Measurements from ENCODE around the gene SEZ6L2.

Gene SEZ6L2

GRCh38 chr16:29881050-29881449 lies 18.3 kb downstream of the SEZ6L2 start:
- Histone ChIP-seq H3K4me2 (ENCODE audit: low read depth, low read length) (no peak overlapping the region), H3K27ac (ENCODE audit: low read length) (no peak overlapping the region), H3K9me3 (replicated peaks; ENCODE audit: insufficient read depth, low read length) (no peaks in the 10 kb centered on the region), H3K36me3 (replicated peaks; ENCODE audit: insufficient read depth, low read length) (no peaks in the 10 kb centered on the region), H3K79me2 (ENCODE audit: low read length) (no peaks in the 10 kb centered on the region), H3K27me3 (replicated peaks; ENCODE audit: insufficient read depth, low read length) (peaks cover 43% of the 10 kb centered on the region), H3K4me3 (ENCODE audit: low read length) (no peak overlapping the region), H3K4me1 (ENCODE audit: low read length) (no peaks in the 10 kb centered on the region), H3F3A (ENCODE audit: insufficient read depth, low read length) (peaks cover 3% of the 10 kb centered on the region; the same call in 1 of the 2 replicates), H2AFZ (ENCODE audit: low read length) (no peak overlapping the region), H3K9ac (ENCODE audit: low read length) (no peak overlapping the region), H3K9me2 (replicated peaks; ENCODE audit: insufficient read depth, low read length) (no peaks in the 10 kb centered on the region), H4K20me1 (ENCODE audit: insufficient read depth, low read length) (no peaks in the 10 kb centered on the region)
- no peak for TF ChIP-seq CTCF (IDR thresholded peaks at IDR 0.05; ENCODE audit: low read length)
- no peak for TF ChIP-seq EZH2 (optimal IDR thresholded peaks at IDR 0.05; ENCODE audit: low read depth, low read length)
- TF ChIP-seq EZH2phosphoT487 (IDR thresholded peaks at IDR 0.05; ENCODE audit: low read length): no peak
- DNase-seq: no peak

- Histone ChIP-seq H3K9ac (ENCODE audit: low read length) (no peak overlapping the region), H3K36me3 (replicated peaks; ENCODE audit: insufficient read depth, low read length) (no peaks in the 10 kb centered on the region), H3K4me3 (ENCODE audit: low read length) (no peak overlapping the region), H4K20me1 (ENCODE audit: insufficient read depth, low read length) (no peaks in the 10 kb centered on the region), H3K79me2 (ENCODE audit: low read length) (no peaks in the 10 kb centered on the region), H3K9me3 (replicated peaks; ENCODE audit: insufficient read depth, low read length) (no peaks in the 10 kb centered on the region), H3K4me2 (ENCODE audit: low read depth, low read length) (no peak overlapping the region), H3K4me1 (ENCODE audit: low read length) (no peaks in the 10 kb centered on the region), H2AFZ (ENCODE audit: low read length) (no peak overlapping the region), H3K27ac (ENCODE audit: low read length) (no peak overlapping the region), H3K9me2 (replicated peaks; ENCODE audit: insufficient read depth, low read length) (no peaks in the 10 kb centered on the region), H3F3A (ENCODE audit: insufficient read depth, low read length) (peaks cover 3% of the 10 kb centered on the region; the same call in 1 of the 2 replicates), H3K27me3 (replicated peaks; ENCODE audit: insufficient read depth, low read length) (peaks cover 46% of the 10 kb centered on the region)
- no peak for TF ChIP-seq EZH2 (optimal IDR thresholded peaks at IDR 0.05; ENCODE audit: low read depth, low read length)
- TF ChIP-seq EZH2phosphoT487 (IDR thresholded peaks at IDR 0.05; ENCODE audit: low read length): no peak
- TF ChIP-seq CTCF (IDR thresholded peaks at IDR 0.05; ENCODE audit: low read length): no peak
- DNase-seq: no peak
Measured at GRCh38 chr16:29878172-29878571, 21.2 kb downstream of the SEZ6L2 start.

GRCh38 chr16:29877266-29877961 lies 21.9 kb downstream of the SEZ6L2 start:
- Histone ChIP-seq H4K20me1 (ENCODE audit: insufficient read depth, low read length) (no peaks in the 10 kb centered on the region), H2AFZ (ENCODE audit: low read length) (no peak overlapping the region), H3K79me2 (ENCODE audit: low read length) (no peaks in the 10 kb centered on the region), H3K4me1 (ENCODE audit: low read length) (no peaks in the 10 kb centered on the region), H3K9ac (ENCODE audit: low read length) (no peak overlapping the region), H3K27me3 (replicated peaks; ENCODE audit: insufficient read depth, low read length) (peaks cover 40% of the 10 kb centered on the region), H3K27ac (ENCODE audit: low read length) (no peak overlapping the region), H3K4me3 (ENCODE audit: low read length) (no peak overlapping the region), H3F3A (ENCODE audit: insufficient read depth, low read length) (peaks cover 3% of the 10 kb centered on the region; the same call in 1 of the 2 replicates), H3K9me2 (replicated peaks; ENCODE audit: insufficient read depth, low read length) (no peaks in the 10 kb centered on the region), H3K36me3 (replicated peaks; ENCODE audit: insufficient read depth, low read length) (no peaks in the 10 kb centered on the region), H3K4me2 (ENCODE audit: low read depth, low read length) (peak overlapping the region; percentile 5; the same call in 1 of the 2 replicates), H3K9me3 (replicated peaks; ENCODE audit: insufficient read depth, low read length) (no peaks in the 10 kb centered on the region)
- TF ChIP-seq EZH2 (optimal IDR thresholded peaks at IDR 0.05; ENCODE audit: low read depth, low read length): no peak
- no peak for TF ChIP-seq EZH2phosphoT487 (IDR thresholded peaks at IDR 0.05; ENCODE audit: low read length)
- TF ChIP-seq CTCF (IDR thresholded peaks at IDR 0.05; ENCODE audit: low read length): no peak
- peak; percentile 65 for DNase-seq
